ENCODE results near the gene SPATA9. TPM values are rescaled to one million over a fixed set of nuclear protein-coding genes. Genes with fewer than 3 reads are reported as not detected.
"Not testable (repeated sequence)": the region's sequence is repeated elsewhere in the genome, so short reads cannot be mapped to it uniquely, and the experiment has no call there.

The SPATA9 gene
- total RNA-seq, 2 experiments from 2014 or later, result not detected

GRCh38 chr5:95713960-95714710, 31.3 kb upstream of the SPATA9 start:
- POLR2A ChIA-PET, result no interaction called here
- no peak for DNase-seq
- no peak overlapping the region for H3K4me3 Mint-ChIP-seq

GRCh38 chr5:95713246-95713645, 30.5 kb upstream of the SPATA9 start:
- intact Hi-C loops (cut with DNase I, micrococcal nuclease), result not testable (repeated sequence)

More at GRCh38 chr5:95713960-95714710, 31.3 kb upstream of the SPATA9 start:
- Mint-ChIP-seq H3K36me3 (ENCODE audit: low read depth) (no peaks in the 10 kb centered on the region), H3K4me1 (peaks cover 21% of the 10 kb centered on the region), H3K27ac (no peak overlapping the region), H3K27me3 (peaks cover 4% of the 10 kb centered on the region), H3K9me3 (ENCODE audit: low read depth) (no peaks in the 10 kb centered on the region)
- intact Hi-C loops (cut with DNase I, micrococcal nuclease), result loop anchor here (2.0 kb wide), 2 partner anchors 47 to 123 kb away; no protein-coding TSS in a partner anchor
- ATAC-seq, result no peak
- CTCF ChIA-PET, result interaction anchor here (0.7 kb wide), 1 partner anchor 32 kb away, joined by 3 read pairs; no protein-coding TSS in a partner anchor

GRCh38 chr5:95712347-95712958, 29.7 kb upstream of the SPATA9 start:
- Mint-ChIP-seq H3K4me1 (peaks cover 21% of the 10 kb centered on the region), H3K27me3 (peaks cover 4% of the 10 kb centered on the region), H3K4me3 (no peak overlapping the region), H3K36me3 (ENCODE audit: low read depth) (no peaks in the 10 kb centered on the region), H3K27ac (no peak overlapping the region), H3K9me3 (ENCODE audit: low read depth) (no peaks in the 10 kb centered on the region)
- ChIA-PET POLR2A (interaction anchor here (0.6 kb wide), 2 partner anchors 19 to 131 kb away, joined by 4 to 7 read pairs; no protein-coding TSS in a partner anchor), CTCF (interaction anchor here (0.9 to 1.1 kb wide), 2 partner anchors 14 to 69 kb away, joined by 4 read pairs; no protein-coding TSS in a partner anchor)
- DNase-seq (peak; percentile 78), ATAC-seq (peak; percentile 95)
- intact Hi-C loops (cut with DNase I, micrococcal nuclease), result loop anchor here in 1 of 2 experiments (1.0 kb wide), 1 partner anchor 48 kb away; no protein-coding TSS in a partner anchor

More at GRCh38 chr5:95713246-95713645, 30.5 kb upstream of the SPATA9 start:
- CTCF ChIA-PET, result interaction anchor here (0.9 to 1.1 kb wide), 2 partner anchors 13 to 68 kb away, joined by 4 read pairs; no protein-coding TSS in a partner anchor
- DNase-seq; H3K27ac Mint-ChIP-seq; POLR2A ChIA-PET; H3K9me3 Mint-ChIP-seq (ENCODE audit: low read depth); H3K4me3 Mint-ChIP-seq; H3K36me3 Mint-ChIP-seq (ENCODE audit: low read depth); H3K27me3 Mint-ChIP-seq; ATAC-seq: not testable (repeated sequence)
- peaks cover 21% of the 10 kb centered on the region for H3K4me1 Mint-ChIP-seq

- POLR2A ChIA-PET, result interaction anchor here (0.6 kb wide), 2 partner anchors 19 to 132 kb away, joined by 4 to 7 read pairs; no protein-coding TSS in a partner anchor
- ATAC-seq, result no peak
- Mint-ChIP-seq H3K9me3 (ENCODE audit: low read depth) (no peaks in the 10 kb centered on the region), H3K4me1 (peaks cover 21% of the 10 kb centered on the region), H3K4me3 (no peak overlapping the region), H3K27me3 (peaks cover 4% of the 10 kb centered on the region), H3K27ac (no peak overlapping the region), H3K36me3 (ENCODE audit: low read depth) (no peaks in the 10 kb centered on the region)
- intact Hi-C loops (cut with DNase I, micrococcal nuclease), result loop anchor here in 1 of 2 experiments (1.0 kb wide), 1 partner anchor 49 kb away; no protein-coding TSS in a partner anchor
- no peak for DNase-seq
- CTCF ChIA-PET, result no interaction called here
Measured at GRCh38 chr5:95711501-95712346, 28.9 kb upstream of the SPATA9 start.

- H3K36me3 Mint-ChIP-seq (ENCODE audit: low read depth); H3K27ac Mint-ChIP-seq; DNase-seq; ATAC-seq; POLR2A ChIA-PET; H3K27me3 Mint-ChIP-seq; H3K4me3 Mint-ChIP-seq; intact Hi-C loops (cut with DNase I, micrococcal nuclease); H3K9me3 Mint-ChIP-seq (ENCODE audit: low read depth): not testable (repeated sequence)
- CTCF ChIA-PET, result interaction anchor here (0.6 kb wide), 1 partner anchor 17 kb away, joined by 4 read pairs; no protein-coding TSS in a partner anchor
- peaks cover 21% of the 10 kb centered on the region for H3K4me1 Mint-ChIP-seq
Measured at GRCh38 chr5:95710651-95711500, 28.1 kb upstream of the SPATA9 start.

- no peak overlapping the region for H3K4me3 Mint-ChIP-seq
- H3K9me3 Mint-ChIP-seq (ENCODE audit: low read depth), result no peaks in the 10 kb centered on the region
- intact Hi-C loops (cut with DNase I, micrococcal nuclease), result no loop called here
- DNase-seq, result no peak
- peaks cover 4% of the 10 kb centered on the region for H3K27me3 Mint-ChIP-seq
- H3K27ac Mint-ChIP-seq, result no peak overlapping the region
- no peaks in the 10 kb centered on the region for H3K36me3 Mint-ChIP-seq (ENCODE audit: low read depth)
- POLR2A ChIA-PET, result no interaction called here
- ATAC-seq, result no peak
- peaks cover 19% of the 10 kb centered on the region for H3K4me1 Mint-ChIP-seq
- CTCF ChIA-PET, result interaction anchor here (0.6 kb wide), 2 partner anchors 8 to 16 kb away, joined by 3 to 4 read pairs; no protein-coding TSS in a partner anchor
Measured at GRCh38 chr5:95709967-95710650, 27.3 kb upstream of the SPATA9 start.

GRCh38 chr5:95708876-95709275, 26.1 kb upstream of the SPATA9 start:
- ATAC-seq, result no peak
- Mint-ChIP-seq H3K4me1 (peaks cover 14% of the 10 kb centered on the region), H3K27me3 (peaks cover under 1% of the 10 kb centered on the region), H3K9me3 (ENCODE audit: low read depth) (no peaks in the 10 kb centered on the region), H3K4me3 (no peak overlapping the region), H3K27ac (no peak overlapping the region), H3K36me3 (ENCODE audit: low read depth) (no peaks in the 10 kb centered on the region)
- intact Hi-C loops (cut with DNase I, micrococcal nuclease), result no loop called here
- CTCF ChIA-PET, result no interaction called here
- POLR2A ChIA-PET, result no interaction called here
- no peak for DNase-seq

- CTCF ChIA-PET; H3K27ac Mint-ChIP-seq; intact Hi-C loops (cut with DNase I, micrococcal nuclease); H3K36me3 Mint-ChIP-seq (ENCODE audit: low read depth); DNase-seq; POLR2A ChIA-PET; H3K27me3 Mint-ChIP-seq; ATAC-seq; H3K9me3 Mint-ChIP-seq (ENCODE audit: low read depth); H3K4me3 Mint-ChIP-seq: not testable (repeated sequence)
- H3K4me1 Mint-ChIP-seq, result peaks cover 10% of the 10 kb centered on the region
Measured at GRCh38 chr5:95707534-95708188, 24.9 kb upstream of the SPATA9 start.

- Mint-ChIP-seq H3K36me3 (ENCODE audit: low read depth) (no peaks in the 10 kb centered on the region), H3K27ac (no peak overlapping the region), H3K4me1 (peaks cover 4% of the 10 kb centered on the region), H3K27me3 (peaks cover 1% of the 10 kb centered on the region), H3K4me3 (no peak overlapping the region), H3K9me3 (ENCODE audit: low read depth) (no peaks in the 10 kb centered on the region)
- intact Hi-C loops (cut with DNase I, micrococcal nuclease), result no loop called here
- POLR2A ChIA-PET, result no interaction called here
- CTCF ChIA-PET, result no interaction called here
- DNase-seq (no peak), ATAC-seq (no peak)
Measured at GRCh38 chr5:95707055-95707454, 24.3 kb upstream of the SPATA9 start.

GRCh38 chr5:95706196-95706595, 23.4 kb upstream of the SPATA9 start:
- not testable (repeated sequence) for H3K27me3 Mint-ChIP-seq

More at GRCh38 chr5:95706196-95706595, 23.4 kb upstream of the SPATA9 start:
- CTCF ChIA-PET, result interaction anchor here (0.6 kb wide), 1 partner anchor 135 kb away, joined by 3 read pairs; no protein-coding TSS in a partner anchor
- DNase-seq; H3K4me1 Mint-ChIP-seq; intact Hi-C loops (cut with DNase I, micrococcal nuclease); H3K9me3 Mint-ChIP-seq (ENCODE audit: low read depth); H3K36me3 Mint-ChIP-seq (ENCODE audit: low read depth); POLR2A ChIA-PET; H3K27ac Mint-ChIP-seq; H3K4me3 Mint-ChIP-seq; ATAC-seq: not testable (repeated sequence)

Data from activated CD4-positive, alpha-beta T cell treated with anti-CD3 and anti-CD28 coated beads for 36 hours (primary cell).